Kasumi-1 (cell line): ENCODE data around the gene CSNK2B.

Experiments used
- DNase-seq, 2 experiments: peaks; one replicate each; lab custom pipeline; 2025; lab: John Stamatoyannopoulos, UW

Gene CSNK2B

DNA sequence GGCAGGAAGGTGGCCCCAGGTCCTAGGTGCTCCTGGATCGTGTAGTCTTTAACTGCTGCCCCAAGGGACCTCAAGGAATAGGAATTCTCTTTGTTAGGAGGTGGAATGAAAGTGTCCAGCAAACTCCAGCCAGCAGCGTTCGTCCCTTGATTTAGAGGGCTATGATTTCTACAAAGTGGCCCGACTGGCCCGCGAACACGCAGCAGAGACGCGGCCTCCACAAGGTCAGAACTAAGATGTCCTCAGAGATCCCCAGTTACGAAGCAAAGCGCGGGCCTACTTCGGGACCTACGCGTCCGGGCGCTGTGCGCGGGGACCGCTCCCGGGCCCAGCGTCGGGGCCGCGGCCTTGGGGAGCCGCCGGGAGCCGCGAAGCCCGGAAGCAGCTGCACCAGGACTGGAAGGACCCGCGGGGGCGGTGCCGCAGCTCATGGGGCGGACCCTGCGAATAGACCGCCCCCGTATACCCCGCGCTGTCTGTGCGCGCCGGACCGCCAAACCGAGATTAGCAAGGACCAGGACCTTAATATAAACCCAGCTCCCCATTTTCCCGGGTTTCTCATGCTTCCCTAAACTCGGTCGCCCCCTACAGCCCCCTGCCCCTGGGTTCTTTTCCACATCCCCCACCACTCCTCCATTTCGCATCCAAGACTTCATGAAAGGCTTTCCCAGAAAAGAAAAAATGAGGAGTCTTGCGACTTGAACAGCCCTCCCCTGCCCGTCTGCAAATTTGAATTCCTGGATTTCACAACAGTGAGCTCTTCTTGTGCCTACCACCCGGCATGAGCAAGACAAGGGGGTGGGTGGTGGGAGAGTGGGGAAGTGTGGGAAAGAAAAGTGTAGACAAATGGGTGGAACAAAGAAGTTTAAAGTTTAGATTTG is 5.3 kb upstream of the CSNK2B start, which contains the start of gene C6orf47:
TSS of gene C6orf47 (minus strand) at position 398 of the 881 bp plus-strand sequence. CDS start 831 bp downstream, outside the sequence.
- peak; percentile 76 to 77 for DNase-seq

- DNase-seq, result peak in 1 of 2 experiments; percentile 21
Measured at GRCh38 chr6:31661262-31662123, 4.4 kb upstream of the CSNK2B start.

DNA sequence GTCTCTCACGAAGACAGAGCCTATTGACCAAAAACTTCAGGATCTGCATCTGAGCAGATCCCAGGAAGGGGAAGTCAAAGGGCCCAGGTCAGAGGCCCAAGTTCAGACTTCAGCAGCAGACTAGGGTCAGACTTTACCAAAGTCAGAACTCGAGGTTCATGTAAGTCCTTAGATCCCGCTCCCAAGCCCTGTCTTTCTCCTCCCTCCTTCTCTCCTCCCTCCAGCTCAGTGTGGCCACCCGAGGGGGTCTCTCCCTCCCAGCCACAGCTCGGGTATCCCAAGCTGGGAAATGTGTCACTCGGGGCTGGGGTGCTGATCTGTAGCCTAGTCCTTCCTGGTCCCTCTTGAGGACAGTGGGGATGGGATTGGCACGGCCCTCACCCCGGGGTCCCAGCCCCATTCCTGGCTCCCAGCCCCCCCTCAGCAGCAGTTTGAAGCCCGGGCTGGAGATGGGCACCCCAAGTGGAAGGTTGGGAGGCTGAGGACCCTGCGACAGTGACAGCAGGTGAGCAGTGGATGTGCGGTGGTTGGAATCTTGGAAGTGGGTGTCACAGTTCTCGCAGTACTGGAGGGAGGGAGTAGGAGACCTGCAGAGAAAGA is 3.7 kb upstream of the CSNK2B start:
- DNase-seq, result no peak

DNA sequence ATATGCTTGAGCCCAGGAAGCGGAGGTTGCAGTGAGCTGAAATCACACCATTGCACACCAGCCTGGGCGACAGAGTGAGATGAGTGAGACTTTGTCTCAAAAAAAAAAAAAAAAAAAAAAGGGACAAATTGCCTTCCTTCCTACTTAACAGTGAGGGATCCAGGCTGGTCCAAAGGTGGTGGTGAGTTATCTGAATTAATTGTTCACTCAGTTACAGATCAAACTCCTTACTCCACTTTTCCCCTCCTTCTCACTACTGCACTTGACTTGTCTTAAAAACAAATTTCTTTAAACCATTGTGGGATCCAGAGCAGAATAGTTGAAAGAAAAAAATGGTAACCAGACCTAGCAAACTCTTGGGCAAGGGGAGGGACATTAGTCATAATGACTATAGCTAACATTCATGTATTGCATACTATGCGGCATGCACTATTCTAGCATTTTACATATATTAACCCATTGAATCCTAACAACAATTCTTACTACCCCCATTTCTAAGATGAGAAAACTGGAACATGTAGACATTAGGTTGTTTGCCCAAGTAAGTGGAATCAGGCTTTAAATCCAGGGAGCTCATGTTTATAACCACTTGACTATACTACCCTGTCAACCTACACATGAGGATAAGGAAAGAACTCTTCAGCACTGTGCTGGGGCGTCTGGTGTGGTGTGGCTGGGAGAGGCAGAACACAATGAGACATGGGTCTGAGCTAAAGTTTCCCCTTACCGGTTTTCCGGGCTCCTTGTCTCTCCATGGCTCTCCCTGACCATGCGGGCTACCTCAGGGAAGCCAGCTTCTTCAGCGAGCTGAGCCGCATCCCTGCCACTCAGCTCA is 2.5 kb upstream of the CSNK2B start:
- DNase-seq, result no peak

GRCh38 chr6:31663961-31664789 is 1.7 kb upstream of the CSNK2B start:
- DNase-seq, result peak; percentile 17 to 23

- DNase-seq, result peak; percentile 88 to 90
Measured at GRCh38 chr6:31664790-31665500, 935 bp upstream of the CSNK2B start, which contains the start of gene GPANK1. Gene GPANK1 (minus strand): TSS chr6:31664997. CDS start chr6:31664478, 519 bp downstream.

- no peak for DNase-seq
Measured at GRCh38 chr6:31666337-31666965, 571 bp downstream of the CSNK2B start.

GRCh38 chr6:31669676-31670075 is 3.8 kb downstream of the CSNK2B start, which contains the start of gene LY6G5B:
Gene LY6G5B (plus strand): TSS chr6:31669976. CDS start chr6:31670951, 975 bp downstream.
- DNase-seq, result no peak

- no peak for DNase-seq
Measured at GRCh38 chr6:31676322-31676903, 10.5 kb downstream of the CSNK2B start.

- no peak for DNase-seq
Measured at GRCh38 chr6:31676904-31677303, 11.0 kb downstream of the CSNK2B start.

- DNase-seq, result no peak
Measured at GRCh38 chr6:31677955-31678354, 12.1 kb downstream of the CSNK2B start.

- DNase-seq, result peak; percentile 78 to 86
Measured at GRCh38 chr6:31680226-31681134, 14.6 kb downstream of the CSNK2B start, which contains the start of gene LY6G5C. Gene LY6G5C (minus strand): TSS chr6:31681067. CDS start chr6:31680373, 694 bp downstream.

DNA sequence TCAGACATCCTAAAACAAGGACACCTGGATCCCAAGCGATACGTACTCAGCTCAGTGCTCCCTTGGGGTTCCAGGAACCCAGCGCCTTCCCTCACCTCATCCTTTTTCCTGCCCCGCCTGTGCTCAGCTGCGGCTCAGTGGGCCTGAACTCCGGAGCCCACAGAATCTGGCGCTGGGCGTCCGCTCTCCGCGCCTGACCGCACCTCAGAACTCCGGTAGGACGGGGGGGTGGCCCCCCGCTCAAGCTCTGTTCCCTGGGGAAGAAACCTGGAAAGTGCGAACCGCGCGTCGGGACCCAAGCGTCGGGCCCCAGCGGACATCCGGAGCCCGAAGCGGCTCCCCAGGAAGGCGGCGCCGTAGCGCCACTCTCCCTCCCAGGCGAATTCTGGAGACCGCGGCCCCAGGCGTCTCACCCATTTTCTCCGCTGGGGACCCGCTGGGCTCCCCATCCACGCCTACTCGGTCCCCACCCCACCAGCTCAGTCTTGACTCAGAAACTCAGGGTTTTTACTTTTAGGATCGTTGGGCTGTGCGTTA is 15.3 kb downstream of the CSNK2B start:
- peak; percentile 46 to 62 for DNase-seq

DNA sequence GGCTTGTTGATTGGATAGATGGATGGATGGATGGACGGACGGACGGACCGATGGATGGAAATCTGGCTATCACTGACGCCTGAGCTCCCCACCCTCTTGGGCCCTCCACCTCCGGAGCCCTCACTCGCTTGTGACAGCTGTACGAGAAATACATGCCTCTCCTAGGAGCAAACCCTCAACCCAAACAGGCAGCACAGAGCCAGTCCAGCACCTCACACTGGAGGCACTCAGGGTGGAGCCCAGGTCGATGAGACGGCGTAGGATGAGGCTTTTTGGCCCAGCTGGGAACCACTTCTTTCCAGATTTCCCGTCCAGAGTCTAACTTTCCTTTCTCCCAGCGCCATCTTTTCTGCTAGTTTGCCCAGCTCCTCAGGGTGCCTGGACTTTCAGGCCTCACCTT is 17.7 kb downstream of the CSNK2B start:
- no peak for DNase-seq

DNA sequence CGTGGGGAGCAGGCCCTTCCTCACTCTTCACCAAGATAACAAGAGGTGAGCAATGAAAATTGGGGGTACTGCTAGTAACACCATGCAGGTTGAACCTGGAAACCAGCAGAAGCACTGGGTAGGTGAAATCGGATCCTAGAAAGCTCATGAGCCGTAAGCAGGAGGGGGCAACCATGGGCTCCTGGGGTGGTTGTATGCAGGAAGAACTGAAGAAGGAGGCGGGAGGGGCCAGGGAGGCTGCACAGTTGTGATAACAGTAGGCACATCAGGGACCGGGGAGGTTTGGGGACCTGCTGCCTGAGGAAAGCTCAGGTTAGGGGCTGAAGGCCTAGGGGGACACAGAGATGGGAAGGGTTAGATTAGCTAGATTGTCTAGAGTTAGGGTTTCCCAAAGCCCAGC is 20.6 kb downstream of the CSNK2B start:
- no peak for DNase-seq

- no peak for DNase-seq
Measured at GRCh38 chr6:31687321-31687720, 21.4 kb downstream of the CSNK2B start.
